HL-60 (cell line): ENCODE results near the gene TOR1A. TPM values are rescaled to one million over a fixed set of nuclear protein-coding genes. Genes with fewer than 3 reads are reported as not detected.
A peak's percentile ranks its signal among the peaks of the same experiment; 100 is the strongest.

ENCODE experiments used
- DNase-seq, 2 experiments: peaks; one replicate each; pipeline ENCODE4 v3.0.0-alpha.2; 2010 to 2020; ENCODE audit warnings: low read depth in 1 of 2, low spot score in 1 of 2
- H3K27ac ChIP-seq: fragments of 250-450 bp; sonication (Bioruptor Pico); replicated peaks from 2 replicates; pipeline ENCODE4 v1.5.1; 2020; ENCODE audit warnings: mild to moderate bottlenecking, moderate library complexity
- H3K27me3 ChIP-seq: fragments of 250-450 bp; sonication (Bioruptor Pico); 2 replicates; pipeline ENCODE4 v1.5.1; 2021; ENCODE audit warnings: mild to moderate bottlenecking, moderate library complexity; ENCODE audit not compliant: insufficient read depth, poor library complexity, severe bottlenecking
- H3K4me3 ChIP-seq: replicated peaks from 2 replicates; pipeline ENCODE4 v1.5.1; 2011; ENCODE audit warnings: mild to moderate bottlenecking, control low read depth, low read length; ENCODE audit not compliant: insufficient read depth
- GABPA ChIP-seq: IDR thresholded peaks from 2 replicates; pipeline ENCODE4 v1.6.1; 2012; ENCODE audit warnings: low read depth
- POLR2AphosphoS5 ChIP-seq: IDR thresholded peaks from 2 replicates; pipeline ENCODE4 v1.6.1; 2012; ENCODE audit warnings: low read depth
- SPI1 ChIP-seq: IDR thresholded peaks from 2 replicates; pipeline ENCODE4 v1.6.1; 2012; ENCODE audit warnings: low read depth, mild to moderate bottlenecking, borderline replicate concordance
- microRNA-seq: library from miRNA; unstranded; fragments of <30 nt; microRNA quantifications from one replicate; pipeline ENCODE4, GENCODE V29; 2018
- TF ChIP-seq, protein P1 (sequence below): IDR thresholded peaks from one replicate; pipeline ENCODE4 v1.5.1; 2011; ENCODE audit warnings: low read length, control low read depth, inconsistent platforms; ENCODE audit not compliant: insufficient read depth
- TF ChIP-seq, protein P2 (sequence below): IDR thresholded peaks from 2 replicates; pipeline ENCODE4 v1.6.1; 2012; ENCODE audit warnings: low read depth; ENCODE audit not compliant: insufficient replicate concordance

TOR1A gene

GRCh38 chr9:129762985-129763926 is 60.7 kb downstream of the TOR1A start:
- peak overlapping the region; percentile 25 for H3K27ac ChIP-seq
- H3K27me3 ChIP-seq: no peaks in the 10 kb centered on the region
- no peak overlapping the region for H3K4me3 ChIP-seq
- no peak for DNase-seq
- TF ChIP-seq POLR2AphosphoS5: no peak
- TF ChIP-seq, protein P1, sequence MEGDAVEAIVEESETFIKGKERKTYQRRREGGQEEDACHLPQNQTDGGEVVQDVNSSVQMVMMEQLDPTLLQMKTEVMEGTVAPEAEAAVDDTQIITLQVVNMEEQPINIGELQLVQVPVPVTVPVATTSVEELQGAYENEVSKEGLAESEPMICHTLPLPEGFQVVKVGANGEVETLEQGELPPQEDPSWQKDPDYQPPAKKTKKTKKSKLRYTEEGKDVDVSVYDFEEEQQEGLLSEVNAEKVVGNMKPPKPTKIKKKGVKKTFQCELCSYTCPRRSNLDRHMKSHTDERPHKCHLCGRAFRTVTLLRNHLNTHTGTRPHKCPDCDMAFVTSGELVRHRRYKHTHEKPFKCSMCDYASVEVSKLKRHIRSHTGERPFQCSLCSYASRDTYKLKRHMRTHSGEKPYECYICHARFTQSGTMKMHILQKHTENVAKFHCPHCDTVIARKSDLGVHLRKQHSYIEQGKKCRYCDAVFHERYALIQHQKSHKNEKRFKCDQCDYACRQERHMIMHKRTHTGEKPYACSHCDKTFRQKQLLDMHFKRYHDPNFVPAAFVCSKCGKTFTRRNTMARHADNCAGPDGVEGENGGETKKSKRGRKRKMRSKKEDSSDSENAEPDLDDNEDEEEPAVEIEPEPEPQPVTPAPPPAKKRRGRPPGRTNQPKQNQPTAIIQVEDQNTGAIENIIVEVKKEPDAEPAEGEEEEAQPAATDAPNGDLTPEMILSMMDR: no peak
- no peak for TF ChIP-seq SPI1
- TF ChIP-seq GABPA: no peak
- TF ChIP-seq, protein P2, sequence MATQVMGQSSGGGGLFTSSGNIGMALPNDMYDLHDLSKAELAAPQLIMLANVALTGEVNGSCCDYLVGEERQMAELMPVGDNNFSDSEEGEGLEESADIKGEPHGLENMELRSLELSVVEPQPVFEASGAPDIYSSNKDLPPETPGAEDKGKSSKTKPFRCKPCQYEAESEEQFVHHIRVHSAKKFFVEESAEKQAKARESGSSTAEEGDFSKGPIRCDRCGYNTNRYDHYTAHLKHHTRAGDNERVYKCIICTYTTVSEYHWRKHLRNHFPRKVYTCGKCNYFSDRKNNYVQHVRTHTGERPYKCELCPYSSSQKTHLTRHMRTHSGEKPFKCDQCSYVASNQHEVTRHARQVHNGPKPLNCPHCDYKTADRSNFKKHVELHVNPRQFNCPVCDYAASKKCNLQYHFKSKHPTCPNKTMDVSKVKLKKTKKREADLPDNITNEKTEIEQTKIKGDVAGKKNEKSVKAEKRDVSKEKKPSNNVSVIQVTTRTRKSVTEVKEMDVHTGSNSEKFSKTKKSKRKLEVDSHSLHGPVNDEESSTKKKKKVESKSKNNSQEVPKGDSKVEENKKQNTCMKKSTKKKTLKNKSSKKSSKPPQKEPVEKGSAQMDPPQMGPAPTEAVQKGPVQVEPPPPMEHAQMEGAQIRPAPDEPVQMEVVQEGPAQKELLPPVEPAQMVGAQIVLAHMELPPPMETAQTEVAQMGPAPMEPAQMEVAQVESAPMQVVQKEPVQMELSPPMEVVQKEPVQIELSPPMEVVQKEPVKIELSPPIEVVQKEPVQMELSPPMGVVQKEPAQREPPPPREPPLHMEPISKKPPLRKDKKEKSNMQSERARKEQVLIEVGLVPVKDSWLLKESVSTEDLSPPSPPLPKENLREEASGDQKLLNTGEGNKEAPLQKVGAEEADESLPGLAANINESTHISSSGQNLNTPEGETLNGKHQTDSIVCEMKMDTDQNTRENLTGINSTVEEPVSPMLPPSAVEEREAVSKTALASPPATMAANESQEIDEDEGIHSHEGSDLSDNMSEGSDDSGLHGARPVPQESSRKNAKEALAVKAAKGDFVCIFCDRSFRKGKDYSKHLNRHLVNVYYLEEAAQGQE: no peak

Small RNA genes within 50 kb of the gene (microRNA-seq; reads per million reads assigned to microRNA genes)
- not detected for gene MIR6855
